Fibroblast of lung (primary cell): ENCODE data around the gene SCAF8. TPM values are rescaled to one million over a fixed set of nuclear protein-coding genes. Genes with fewer than 3 reads are reported as not detected.

Source experiments
- DNase-seq, 2 donors: peaks; one replicate each; pipeline versions ENCODE4 v3.0.0 to v3.0.0-alpha.2; 2010; ENCODE audit warnings: low read depth in 2 of 2
- H2AFZ ChIP-seq: 2 replicates; pipeline ENCODE4 v1.5.1; 2012; ENCODE audit warnings: low read length, control low read depth, inconsistent platforms
- H3K27ac ChIP-seq: 2 replicates; pipeline ENCODE4 v1.5.1; 2011; ENCODE audit warnings: low read length, control low read depth; ENCODE audit not compliant: insufficient read depth
- H3K27me3 ChIP-seq: 2 replicates; pipeline ENCODE4 v1.5.1; 2011; ENCODE audit warnings: mild to moderate bottlenecking, low read length; ENCODE audit not compliant: control insufficient read depth, insufficient read depth
- H3K36me3 ChIP-seq: 2 replicates; pipeline ENCODE4 v1.5.1; 2011; ENCODE audit warnings: low read length; ENCODE audit not compliant: control insufficient read depth, insufficient read depth
- H3K4me1 ChIP-seq: 2 replicates; pipeline ENCODE4 v1.5.1; 2011; ENCODE audit warnings: low read length; ENCODE audit not compliant: control insufficient read depth, insufficient read depth; ENCODE audit errors: extremely low read depth
- H3K4me2 ChIP-seq: 2 replicates; pipeline ENCODE4 v1.5.1; 2011; ENCODE audit warnings: low read length, control low read depth; ENCODE audit not compliant: insufficient read depth; ENCODE audit errors: extremely low read depth
- H3K4me3 ChIP-seq, 4 experiments: fragments of 200-600 bp in 1 of 4; sonication (generic) in 1 of 4; replicated peaks in 1 of 4; 2 replicates each; pipeline ENCODE4 v1.5.1; 2011 to 2016; ENCODE audit warnings: low read length in 4 of 4, low read depth in 3 of 4, mild to moderate bottlenecking in 3 of 4, control low read depth in 2 of 4, inconsistent platforms in 1 of 4, mixed read lengths in 1 of 4; ENCODE audit not compliant: insufficient read depth in 1 of 4; ENCODE audit errors: control extremely low read depth in 1 of 4
- H3K79me2 ChIP-seq: 2 replicates; pipeline ENCODE4 v1.5.1; 2012; ENCODE audit warnings: mild to moderate bottlenecking, low read length, inconsistent platforms; ENCODE audit not compliant: control insufficient read depth, insufficient read depth
- H3K9ac ChIP-seq: 2 replicates; pipeline ENCODE4 v1.5.1; 2011; ENCODE audit warnings: mild to moderate bottlenecking, low read length, control low read depth; ENCODE audit not compliant: insufficient read depth
- H3K9me3 ChIP-seq: 2 replicates; pipeline ENCODE4 v1.5.1; 2012; ENCODE audit warnings: low read depth, low read length; ENCODE audit not compliant: control insufficient read depth, insufficient read depth
- H4K20me1 ChIP-seq: 2 replicates; pipeline ENCODE4 v1.5.1; 2011; ENCODE audit warnings: low read length; ENCODE audit not compliant: control insufficient read depth, insufficient read depth; ENCODE audit errors: extremely low read depth
- CTCF ChIP-seq, 2 donors: IDR thresholded peaks in 1 of 2; conservative IDR thresholded peaks in 1 of 2; 1 replicate in 1 of 2; 2 replicates in 1 of 2; pipeline ENCODE4 v1.5.1; 2011 to 2012; ENCODE audit warnings: low read length in 2 of 2, control low read depth in 1 of 2, inconsistent platforms in 1 of 2, low read depth in 1 of 2, mild to moderate bottlenecking in 1 of 2
- EZH2 ChIP-seq: IDR thresholded peaks from 2 replicates; pipeline ENCODE4 v1.5.1; 2012; ENCODE audit warnings: low read length, control low read depth, mild to moderate bottlenecking; ENCODE audit errors: missing control alignments
- polyA plus RNA-seq, 2 donors: library from polyadenylated mRNA; depleted of rRNA in 1 of 2; stranded (reverse) in 1 of 2; unstranded in 1 of 2; fragments of >200 nt; gene quantifications; 2 replicates each; pipeline ENCODE4 v1.2.1, GENCODE V29; 2011 to 2012; ENCODE audit warnings: missing spikeins in 1 of 2
- total RNA-seq: library from RNA; depleted of rRNA; stranded (reverse); fragments of >200 nt; gene quantifications from 2 replicates; pipeline ENCODE4 v1.2.1, GENCODE V29; 2014

Gene SCAF8
- total and polyA plus RNA-seq, 2 donors (not counting 1 experiment from before 2014, with no cell fraction given) = 28.5 to 30.9 TPM

GRCh38 chr6:154766288-154766687, 33.1 kb downstream of the SCAF8 start:
- H3K27me3 ChIP-seq = no peaks in the 10 kb centered on the region
- no peak for DNase-seq
- no peak overlapping the region for H2AFZ ChIP-seq
- H3K36me3 ChIP-seq = no peaks in the 10 kb centered on the region
- H3K4me1 ChIP-seq = no peaks in the 10 kb centered on the region
- H3K79me2 ChIP-seq = peaks cover 96% of the 10 kb centered on the region
- no peak overlapping the region for H3K4me3 ChIP-seq
- no peaks in the 10 kb centered on the region for H3K9me3 ChIP-seq
- H3K9ac ChIP-seq = no peak overlapping the region
- H4K20me1 ChIP-seq = peaks cover 2% of the 10 kb centered on the region
- H3K27ac ChIP-seq = no peak overlapping the region
- no peak for TF ChIP-seq EZH2
- TF ChIP-seq CTCF (conservative IDR thresholded peaks at IDR 0.05 in 1 of 2, IDR thresholded peaks at IDR 0.05 in 1 of 2; ENCODE audit: low read depth in 1 of 2, low read length in 2 of 2) = no peak
- no peak overlapping the region for H3K4me2 ChIP-seq

DNA sequence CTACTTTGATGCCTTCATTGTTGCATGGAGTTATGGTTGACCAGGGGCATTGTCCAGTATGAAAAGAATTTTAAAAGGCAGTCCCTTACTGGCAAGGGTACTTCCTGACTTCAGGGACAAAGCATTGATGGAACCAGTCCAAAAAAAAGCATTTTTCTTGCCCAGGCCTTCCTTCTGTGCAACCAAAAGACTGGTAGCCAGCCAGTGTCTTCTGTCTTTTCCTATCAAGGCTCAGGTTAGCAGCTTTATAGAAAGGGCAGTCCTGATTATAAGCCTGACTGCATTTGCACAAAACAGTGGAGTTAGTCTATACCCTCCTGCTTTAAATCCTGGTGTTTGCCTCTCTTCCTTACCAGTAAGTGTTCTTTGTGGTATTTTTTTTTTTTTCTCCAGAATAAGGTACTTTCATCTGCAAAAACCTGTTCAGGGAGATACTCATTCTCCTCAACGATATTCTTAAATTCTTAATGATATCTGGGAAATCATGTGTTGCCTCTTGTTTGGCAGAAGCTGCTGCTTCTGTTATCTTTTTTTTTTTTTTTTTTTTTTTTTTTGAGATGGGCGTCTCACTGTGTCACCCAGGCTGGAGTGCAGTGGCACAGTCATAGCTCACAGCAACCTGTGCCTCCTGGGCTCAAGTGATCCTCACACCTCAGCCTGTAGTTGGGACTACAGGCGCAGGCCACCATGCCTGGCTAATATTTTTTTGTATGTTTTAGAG, 33.9 kb downstream of the SCAF8 start:
- Histone ChIP-seq H2AFZ (no peak overlapping the region), H3K27ac (no peak overlapping the region), H3K4me3 (no peak overlapping the region), H3K79me2 (peaks cover 97% of the 10 kb centered on the region), H3K9me3 (no peaks in the 10 kb centered on the region), H3K4me1 (no peaks in the 10 kb centered on the region), H3K36me3 (no peaks in the 10 kb centered on the region), H4K20me1 (peaks cover 2% of the 10 kb centered on the region), H3K9ac (no peak overlapping the region), H3K4me2 (no peak overlapping the region), H3K27me3 (no peaks in the 10 kb centered on the region)
- DNase-seq = peak in 1 of 2 donors; percentile 38
- TF ChIP-seq CTCF (conservative IDR thresholded peaks at IDR 0.05 in 1 of 2, IDR thresholded peaks at IDR 0.05 in 1 of 2; ENCODE audit: low read depth in 1 of 2, low read length in 2 of 2) (no peak), EZH2 (no peak)

DNA sequence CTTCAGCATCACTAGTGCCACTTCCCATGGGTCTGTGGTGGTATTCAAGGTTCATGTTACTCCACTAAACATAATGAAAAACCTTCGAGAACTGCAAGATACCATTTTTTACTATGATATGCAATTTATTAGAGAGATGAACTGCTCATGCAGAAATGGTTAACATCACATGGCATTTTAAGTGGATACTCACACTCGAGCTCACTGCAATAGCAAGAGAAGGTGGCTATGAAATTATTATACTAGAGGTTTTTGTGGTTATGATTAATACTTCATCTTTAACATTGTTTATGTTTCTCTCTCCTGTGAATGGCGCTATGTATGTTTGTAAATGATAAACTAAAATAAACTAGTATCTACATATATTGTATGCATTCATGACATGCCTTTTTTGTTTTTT, 35.1 kb downstream of the SCAF8 start:
- Histone ChIP-seq H3K27ac (no peak overlapping the region), H3K4me2 (no peak overlapping the region), H4K20me1 (no peaks in the 10 kb centered on the region), H3K4me3 (no peak overlapping the region), H3K9me3 (no peaks in the 10 kb centered on the region), H3K36me3 (no peaks in the 10 kb centered on the region), H3K79me2 (peaks cover 97% of the 10 kb centered on the region), H3K27me3 (no peaks in the 10 kb centered on the region), H3K4me1 (no peaks in the 10 kb centered on the region), H2AFZ (no peak overlapping the region), H3K9ac (no peak overlapping the region)
- DNase-seq = peak in 1 of 2 donors; percentile 6
- TF ChIP-seq CTCF (conservative IDR thresholded peaks at IDR 0.05 in 1 of 2, IDR thresholded peaks at IDR 0.05 in 1 of 2; ENCODE audit: low read depth in 1 of 2, low read length in 2 of 2) (no peak), EZH2 (no peak)
